HG02798 (cell line): ENCODE data around the gene THSD7A.

Source experiments
- ATAC-seq: cut with Tn5 transposase; IDR thresholded peaks from one replicate; pipeline ENCODE4 v1.9.1; 2021; ENCODE audit warnings: mild to moderate bottlenecking; ENCODE audit not compliant: unreplicated experiment, poor library complexity

The THSD7A gene

GRCh38 chr7:11428877-11429581, 403.0 kb downstream of the THSD7A start:
- no peak for ATAC-seq

GRCh38 chr7:11427686-11428273, 404.2 kb downstream of the THSD7A start:
- ATAC-seq: peak; percentile 57

GRCh38 chr7:11424006-11424405, 408.0 kb downstream of the THSD7A start:
- no peak for ATAC-seq

GRCh38 chr7:11420049-11420448, 411.9 kb downstream of the THSD7A start:
- ATAC-seq: no peak

GRCh38 chr7:11416641-11417458, 415.1 kb downstream of the THSD7A start:
- ATAC-seq: no peak

- ATAC-seq: no peak
Measured at GRCh38 chr7:11415101-11415500, 416.9 kb downstream of the THSD7A start.

- no peak for ATAC-seq
Measured at GRCh38 chr7:11413901-11414300, 418.1 kb downstream of the THSD7A start.

GRCh38 chr7:11412036-11412435, 420.0 kb downstream of the THSD7A start:
- no peak for ATAC-seq

- ATAC-seq: no peak
Measured at GRCh38 chr7:11410656-11411644, 421.0 kb downstream of the THSD7A start.

- no peak for ATAC-seq
Measured at GRCh38 chr7:11404355-11404754, 427.6 kb downstream of the THSD7A start.

- no peak for ATAC-seq
Measured at GRCh38 chr7:11403781-11404180, 428.2 kb downstream of the THSD7A start.

GRCh38 chr7:11394438-11394837, 437.6 kb downstream of the THSD7A start:
- ATAC-seq: no peak

- no peak for ATAC-seq
Measured at GRCh38 chr7:11379641-11380040, 452.4 kb downstream of the THSD7A start.

GRCh38 chr7:11376529-11376928, 455.5 kb downstream of the THSD7A start:
- ATAC-seq: no peak

GRCh38 chr7:11374629-11375028, 457.4 kb downstream of the THSD7A start:
- ATAC-seq: no peak

GRCh38 chr7:11373546-11374142, 458.4 kb downstream of the THSD7A start:
- no peak for ATAC-seq

- ATAC-seq: no peak
Measured at GRCh38 chr7:11369696-11370095, 462.3 kb downstream of the THSD7A start.

- no peak for ATAC-seq
Measured at GRCh38 chr7:11366118-11366517, 465.9 kb downstream of the THSD7A start.

- ATAC-seq: no peak
Measured at GRCh38 chr7:11358637-11359036, 473.4 kb downstream of the THSD7A start.
